SU-DHL-6 (cell line): ENCODE measurements around the gene METAP1.

Source experiments
- H2AFZ ChIP-seq: fragments of 200-600 bp; sonication (generic); 2 replicates; pipeline ENCODE4 v1.6.1; 2014; ENCODE audit warnings: low read depth, mild to moderate bottlenecking, moderate library complexity, mixed read lengths, antibody characterized with exemption, low read length; ENCODE audit not compliant: severe bottlenecking
- H3F3A ChIP-seq: fragments of 200-600 bp; shearing (Covaris generic); 2 replicates; pipeline ENCODE4 v1.6.0; 2016; ENCODE audit warnings: antibody characterized with exemption, mild to moderate bottlenecking; ENCODE audit not compliant: insufficient read depth
- H3K27ac ChIP-seq: fragments of 200-600 bp; sonication (generic); 2 replicates; pipeline ENCODE4 v1.5.1; 2016; ENCODE audit warnings: low read depth, mild to moderate bottlenecking, low read length, moderate library complexity, mixed read lengths
- H3K27me3 ChIP-seq: fragments of 200-600 bp; sonication (generic), shearing (Covaris generic); 2 replicates; pipeline ENCODE4 v1.6.0; 2014; ENCODE audit warnings: mild to moderate bottlenecking, low read length
- H3K36me3 ChIP-seq: fragments of 200-600 bp; sonication (generic); 2 replicates; pipeline ENCODE4 v1.6.1; 2014; ENCODE audit warnings: mild to moderate bottlenecking, low read length, mixed read lengths
- H3K4me2 ChIP-seq: fragments of 300-600, 200-600 bp; shearing (Covaris generic), sonication (generic); 2 replicates; pipeline ENCODE4 v1.6.0; 2014; ENCODE audit warnings: low read length, low read depth, mild to moderate bottlenecking; ENCODE audit not compliant: poor library complexity, severe bottlenecking
- H3K4me3 ChIP-seq: fragments of 200-600 bp; sonication (generic); 2 replicates; pipeline ENCODE4 v1.5.1; 2014; ENCODE audit warnings: antibody characterized with exemption, low read length, mild to moderate bottlenecking, mixed read lengths; ENCODE audit not compliant: insufficient read depth, poor library complexity, severe bottlenecking
- H3K79me2 ChIP-seq: fragments of 200-600 bp; sonication (generic); 2 replicates; pipeline ENCODE4 v1.6.1; 2014; ENCODE audit warnings: mild to moderate bottlenecking, low read length, moderate library complexity; ENCODE audit not compliant: insufficient read depth
- H3K9ac ChIP-seq: fragments of 200-600 bp; sonication (generic); 2 replicates; pipeline ENCODE4 v1.7.0; 2014; ENCODE audit warnings: mild to moderate bottlenecking, low read length
- H3K9me2 ChIP-seq: fragments of 200-600 bp; sonication (generic); replicated peaks from 2 replicates; pipeline ENCODE4 v1.6.1; 2014; ENCODE audit warnings: low read length; ENCODE audit not compliant: insufficient read depth
- H3K9me3 ChIP-seq: fragments of 200-600 bp; sonication (generic); 2 replicates; pipeline ENCODE4 v1.6.1; 2014; ENCODE audit warnings: low read length, mixed read lengths; ENCODE audit not compliant: insufficient read depth
- H4K20me1 ChIP-seq: fragments of 200-600 bp; sonication (generic); 2 replicates; pipeline ENCODE4 v1.6.1; 2014; ENCODE audit warnings: low read depth, mild to moderate bottlenecking, antibody characterized with exemption, low read length, moderate library complexity, mixed read lengths
- EZH2phosphoT487 ChIP-seq: fragments of 200-600 bp; sonication (generic), shearing (Covaris generic); conservative IDR thresholded peaks from 2 replicates; pipeline ENCODE4 v1.6.1; 2018; ENCODE audit warnings: mild to moderate bottlenecking, antibody characterized with exemption, low read length, moderate library complexity, mixed read lengths
- TF ChIP-seq, protein P1 (sequence below): fragments of 200-600 bp; sonication (generic); IDR thresholded peaks from one replicate; pipeline ENCODE4 v1.5.1; 2017; ENCODE audit warnings: antibody characterized with exemption, mild to moderate bottlenecking, low read length, moderate library complexity; ENCODE audit not compliant: insufficient read depth, poor library complexity, severe bottlenecking

The METAP1 gene

DNA sequence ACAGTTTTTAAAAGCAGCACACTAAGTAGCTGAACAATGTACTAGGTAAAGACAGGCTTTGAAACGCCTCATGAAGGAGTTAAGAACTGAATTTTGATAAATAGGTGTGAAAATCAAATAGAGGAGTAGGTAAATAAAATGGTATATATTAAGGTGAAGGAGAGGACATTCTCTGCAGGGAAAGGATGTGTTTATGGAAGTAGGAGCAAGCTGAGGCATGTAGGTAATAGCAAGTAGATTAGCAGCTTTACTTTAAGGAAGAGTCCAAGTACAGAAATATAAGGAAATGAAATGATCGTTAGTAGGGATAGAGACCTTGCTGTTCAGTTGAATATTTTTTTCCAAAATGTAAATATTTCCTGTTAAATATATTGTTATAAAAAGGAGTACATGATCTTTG lies 12.5 kb downstream of the METAP1 start:
- Histone ChIP-seq H3K27ac (no peak overlapping the region), H3K9ac (no peak overlapping the region), H3K36me3 (no peaks in the 10 kb centered on the region), H3K9me2 (no peaks in the 10 kb centered on the region), H3F3A (no peaks in the 10 kb centered on the region), H3K4me3 (no peak overlapping the region), H3K79me2 (peaks cover 89% of the 10 kb centered on the region), H3K27me3 (no peaks in the 10 kb centered on the region), H2AFZ (no peak overlapping the region), H3K4me2 (no peak overlapping the region), H3K9me3 (no peaks in the 10 kb centered on the region), H4K20me1 (no peaks in the 10 kb centered on the region)
- TF ChIP-seq, protein P1, sequence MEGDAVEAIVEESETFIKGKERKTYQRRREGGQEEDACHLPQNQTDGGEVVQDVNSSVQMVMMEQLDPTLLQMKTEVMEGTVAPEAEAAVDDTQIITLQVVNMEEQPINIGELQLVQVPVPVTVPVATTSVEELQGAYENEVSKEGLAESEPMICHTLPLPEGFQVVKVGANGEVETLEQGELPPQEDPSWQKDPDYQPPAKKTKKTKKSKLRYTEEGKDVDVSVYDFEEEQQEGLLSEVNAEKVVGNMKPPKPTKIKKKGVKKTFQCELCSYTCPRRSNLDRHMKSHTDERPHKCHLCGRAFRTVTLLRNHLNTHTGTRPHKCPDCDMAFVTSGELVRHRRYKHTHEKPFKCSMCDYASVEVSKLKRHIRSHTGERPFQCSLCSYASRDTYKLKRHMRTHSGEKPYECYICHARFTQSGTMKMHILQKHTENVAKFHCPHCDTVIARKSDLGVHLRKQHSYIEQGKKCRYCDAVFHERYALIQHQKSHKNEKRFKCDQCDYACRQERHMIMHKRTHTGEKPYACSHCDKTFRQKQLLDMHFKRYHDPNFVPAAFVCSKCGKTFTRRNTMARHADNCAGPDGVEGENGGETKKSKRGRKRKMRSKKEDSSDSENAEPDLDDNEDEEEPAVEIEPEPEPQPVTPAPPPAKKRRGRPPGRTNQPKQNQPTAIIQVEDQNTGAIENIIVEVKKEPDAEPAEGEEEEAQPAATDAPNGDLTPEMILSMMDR, result no peak
- TF ChIP-seq EZH2phosphoT487, result no peak

DNA sequence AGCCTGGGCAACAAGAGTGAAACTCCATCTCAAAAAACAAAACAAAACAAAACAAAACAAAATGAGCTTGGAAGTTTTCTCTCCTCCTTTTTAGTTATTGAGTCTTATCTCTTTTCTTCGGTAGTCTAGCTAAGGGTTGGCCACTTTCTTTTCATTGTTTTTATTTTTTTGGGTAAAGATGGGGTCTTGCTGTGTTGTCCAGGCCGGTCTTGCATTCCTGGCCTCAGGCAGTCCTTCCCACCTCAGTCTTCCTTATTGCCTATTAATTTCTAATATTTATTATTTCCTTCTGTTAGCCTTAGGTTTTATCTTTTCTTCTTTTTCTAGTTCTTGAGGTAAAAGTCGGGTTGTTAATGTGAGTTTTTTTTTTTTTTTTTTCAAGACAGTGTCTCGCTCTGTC lies 16.4 kb downstream of the METAP1 start:
- Histone ChIP-seq H3K9ac (no peak overlapping the region), H3K27ac (no peak overlapping the region), H3K9me3 (no peaks in the 10 kb centered on the region), H3K4me2 (no peak overlapping the region), H3K36me3 (no peaks in the 10 kb centered on the region), H2AFZ (no peak overlapping the region), H3K4me3 (no peak overlapping the region), H3K9me2 (no peaks in the 10 kb centered on the region), H3F3A (no peaks in the 10 kb centered on the region), H3K79me2 (peaks cover 92% of the 10 kb centered on the region), H3K27me3 (no peaks in the 10 kb centered on the region), H4K20me1 (no peaks in the 10 kb centered on the region)
- TF ChIP-seq, protein P1, result no peak

DNA sequence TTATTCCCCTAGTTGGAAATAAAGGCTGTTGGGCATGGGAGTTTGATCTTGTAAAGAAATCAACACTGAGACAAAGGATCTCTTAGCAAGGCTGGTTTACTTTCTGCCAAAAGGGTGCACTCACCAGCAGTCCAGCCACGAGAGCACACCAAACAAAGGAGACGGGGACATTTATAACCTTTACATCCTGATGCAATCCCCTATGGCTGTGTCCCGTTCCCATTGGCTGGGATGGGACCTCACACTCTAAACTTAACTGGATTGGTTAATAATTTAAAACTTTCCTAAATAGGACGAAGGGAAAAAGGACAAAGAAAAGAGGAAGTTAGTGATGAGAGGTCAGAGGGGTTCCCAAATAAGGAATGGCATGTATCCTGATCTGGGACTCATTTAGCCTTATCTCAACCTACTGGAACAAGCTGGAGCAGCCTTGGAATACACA lies 17.9 kb downstream of the METAP1 start:
- H3K4me3 ChIP-seq, result no peak overlapping the region
- H3K27ac ChIP-seq, result no peak overlapping the region
- no peak overlapping the region for H3K4me2 ChIP-seq
- no peaks in the 10 kb centered on the region for H3K9me3 ChIP-seq
- TF ChIP-seq EZH2phosphoT487, result no peak
- TF ChIP-seq, protein P1, result no peak
- H3K36me3 ChIP-seq, result no peaks in the 10 kb centered on the region
- no peak overlapping the region for H2AFZ ChIP-seq
- H3K27me3 ChIP-seq, result no peaks in the 10 kb centered on the region
- H3K79me2 ChIP-seq, result peaks cover 92% of the 10 kb centered on the region
- no peaks in the 10 kb centered on the region for H3F3A ChIP-seq
- H3K9ac ChIP-seq, result no peak overlapping the region
- H3K9me2 ChIP-seq, result no peaks in the 10 kb centered on the region
- no peaks in the 10 kb centered on the region for H4K20me1 ChIP-seq
